ENCODE results near the gene SLC35B2.

DNA sequence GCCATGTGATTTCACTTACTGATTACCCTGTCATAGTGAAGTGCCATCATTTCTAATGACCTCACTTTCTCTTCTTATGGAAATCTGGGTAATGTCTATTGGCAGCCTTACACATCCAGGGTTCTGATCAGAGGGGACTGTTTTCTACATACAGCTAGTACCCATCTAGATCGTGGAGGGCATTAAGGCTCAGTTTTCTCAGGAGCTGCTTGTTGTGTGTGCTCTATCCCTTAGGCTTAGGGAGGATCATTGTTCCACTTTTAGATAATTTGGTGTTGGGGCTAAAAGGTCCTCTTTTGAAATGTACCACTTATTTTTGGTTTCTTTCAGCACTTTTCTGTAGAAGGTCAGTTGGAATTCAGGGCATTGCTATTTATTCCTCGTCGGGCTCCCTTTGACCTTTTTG is 6.6 kb downstream of the SLC35B2 start:
- TF ChIP-seq, protein P1, sequence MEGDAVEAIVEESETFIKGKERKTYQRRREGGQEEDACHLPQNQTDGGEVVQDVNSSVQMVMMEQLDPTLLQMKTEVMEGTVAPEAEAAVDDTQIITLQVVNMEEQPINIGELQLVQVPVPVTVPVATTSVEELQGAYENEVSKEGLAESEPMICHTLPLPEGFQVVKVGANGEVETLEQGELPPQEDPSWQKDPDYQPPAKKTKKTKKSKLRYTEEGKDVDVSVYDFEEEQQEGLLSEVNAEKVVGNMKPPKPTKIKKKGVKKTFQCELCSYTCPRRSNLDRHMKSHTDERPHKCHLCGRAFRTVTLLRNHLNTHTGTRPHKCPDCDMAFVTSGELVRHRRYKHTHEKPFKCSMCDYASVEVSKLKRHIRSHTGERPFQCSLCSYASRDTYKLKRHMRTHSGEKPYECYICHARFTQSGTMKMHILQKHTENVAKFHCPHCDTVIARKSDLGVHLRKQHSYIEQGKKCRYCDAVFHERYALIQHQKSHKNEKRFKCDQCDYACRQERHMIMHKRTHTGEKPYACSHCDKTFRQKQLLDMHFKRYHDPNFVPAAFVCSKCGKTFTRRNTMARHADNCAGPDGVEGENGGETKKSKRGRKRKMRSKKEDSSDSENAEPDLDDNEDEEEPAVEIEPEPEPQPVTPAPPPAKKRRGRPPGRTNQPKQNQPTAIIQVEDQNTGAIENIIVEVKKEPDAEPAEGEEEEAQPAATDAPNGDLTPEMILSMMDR (conservative IDR thresholded peaks at IDR 0.05; ENCODE audit: low read length) = no peak
- no peak for TF ChIP-seq EZH2phosphoT487 (IDR thresholded peaks at IDR 0.05; ENCODE audit: borderline replicate concordance, low read depth, low read length)

Data from OCI-LY7 (cell line).